WTC11 (cell line): ENCODE measurements around the gene LUM.

Experiments
- ATF1 ChIP-seq: sonication (generic); formaldehyde crosslinking; IDR thresholded peaks from 2 replicates; pipeline ENCODE4 v1.8.1; 2023; ENCODE audit warnings: mild to moderate bottlenecking, moderate library complexity, missing genetic modification reagents
- CREB1 ChIP-seq: sonication (generic); formaldehyde crosslinking; IDR thresholded peaks from 2 replicates; pipeline ENCODE4 v1.8.0; 2023; ENCODE audit warnings: mild to moderate bottlenecking, missing genetic modification reagents
- CTCF ChIP-seq: fragments of 200-600 bp; IDR thresholded peaks from 2 replicates; pipeline ENCODE4 v1.8.0; 2022; ENCODE audit warnings: antibody characterized with exemption
- ELF4 ChIP-seq: sonication (generic); formaldehyde crosslinking; IDR thresholded peaks from 2 replicates; pipeline ENCODE4 v1.8.1; 2022; ENCODE audit warnings: low read depth, mild to moderate bottlenecking, moderate library complexity, missing genetic modification reagents
- NFYB ChIP-seq: sonication (generic); formaldehyde crosslinking; conservative IDR thresholded peaks from 2 replicates; pipeline ENCODE4 v1.8.0; 2022; ENCODE audit warnings: low read depth, missing genetic modification reagents
- STAT6 ChIP-seq: sonication (generic); formaldehyde crosslinking; conservative IDR thresholded peaks from 2 replicates; pipeline ENCODE4 v1.8.1; 2023; ENCODE audit warnings: mild to moderate bottlenecking, low read depth, missing genetic modification reagents, moderate library complexity
- ZNF138 ChIP-seq: sonication (generic); formaldehyde crosslinking; conservative IDR thresholded peaks from 2 replicates; pipeline ENCODE4 v1.8.1; 2022; ENCODE audit warnings: mild to moderate bottlenecking, moderate library complexity, missing genetic modification reagents

GRCh38 chr12:91129662-91130362 lies 18.5 kb upstream of the LUM start:
- no peak for TF ChIP-seq ELF4 (CRISPR knock-in tag)
- no peak for TF ChIP-seq NFYB (CRISPR knock-in tag)
- TF ChIP-seq CREB1 (CRISPR knock-in tag) = no peak
- no peak for TF ChIP-seq ZNF138 (CRISPR knock-in tag)
- TF ChIP-seq CTCF = no peak
- TF ChIP-seq ATF1 (CRISPR knock-in tag) = no peak
- no peak for TF ChIP-seq STAT6
